ENCODE results near the gene WAPL. TPM values are rescaled to one million over a fixed set of nuclear protein-coding genes. Genes with fewer than 3 reads are reported as not detected.

Gene WAPL
- total RNA-seq, 1 donor from 2014 or later, result 33.4 TPM

GRCh38 chr10:86387178-86387794 lies 134.3 kb downstream of the WAPL start:
- H3K4me1 Mint-ChIP-seq (ENCODE audit: low read depth, unreplicated experiment), result peaks cover 3% of the 10 kb centered on the region
- H3K4me3 Mint-ChIP-seq (ENCODE audit: unreplicated experiment), result no peak overlapping the region
- H3K27ac Mint-ChIP-seq (ENCODE audit: unreplicated experiment), result no peak overlapping the region
- H3K36me3 Mint-ChIP-seq (ENCODE audit: unreplicated experiment), result peaks cover 4% of the 10 kb centered on the region
- no peak for TF ChIP-seq CTCF (IDR thresholded peaks at IDR 0.05; ENCODE audit: partially characterized antibody, unreplicated experiment)
- H3K27me3 Mint-ChIP-seq (ENCODE audit: unreplicated experiment), result peaks cover 11% of the 10 kb centered on the region
- peaks cover 14% of the 10 kb centered on the region for H3K9me3 Mint-ChIP-seq (ENCODE audit: unreplicated experiment)
- DNase-seq, result no peak

GRCh38 chr10:86385806-86386205 lies 135.8 kb downstream of the WAPL start:
- TF ChIP-seq CTCF (IDR thresholded peaks at IDR 0.05; ENCODE audit: partially characterized antibody, unreplicated experiment), result no peak
- peaks cover 11% of the 10 kb centered on the region for H3K27me3 Mint-ChIP-seq (ENCODE audit: unreplicated experiment)
- H3K4me3 Mint-ChIP-seq (ENCODE audit: unreplicated experiment), result no peak overlapping the region
- peaks cover 1% of the 10 kb centered on the region for H3K4me1 Mint-ChIP-seq (ENCODE audit: low read depth, unreplicated experiment)
- H3K9me3 Mint-ChIP-seq (ENCODE audit: unreplicated experiment), result peaks cover 9% of the 10 kb centered on the region
- no peak overlapping the region for H3K27ac Mint-ChIP-seq (ENCODE audit: unreplicated experiment)
- no peak for DNase-seq
- peaks cover 4% of the 10 kb centered on the region for H3K36me3 Mint-ChIP-seq (ENCODE audit: unreplicated experiment)

Other genes with a start within 250 kb of the WAPL start
- gene GRID1, start 155.0 kb downstream of the WAPL start, total RNA-seq (ENCODE audit: unreplicated experiment), result 8.0 TPM
- gene OPN4, start 132.8 kb upstream of the WAPL start, total RNA-seq (ENCODE audit: unreplicated experiment), result not detected
- 92.0 TPM for gene LDB3, start 146.7 kb upstream of the WAPL start, total RNA-seq (ENCODE audit: unreplicated experiment)
- 27.7 TPM for gene BMPR1A, start 234.8 kb upstream of the WAPL start, total RNA-seq (ENCODE audit: unreplicated experiment)